OCI-LY7 (cell line): ENCODE data around the gene ZCCHC8.

Experiments
- EZH2phosphoT487 ChIP-seq: fragments of 200-600 bp; sonication (generic); IDR thresholded peaks from 2 replicates; pipeline ENCODE4 v1.6.1; 2018; ENCODE audit warnings: low read depth, borderline replicate concordance, mild to moderate bottlenecking, mixed run types, antibody characterized with exemption, low read length, moderate library complexity, mixed read lengths
- TF ChIP-seq, protein P1 (sequence below): fragments of 200-600 bp; sonication (generic); conservative IDR thresholded peaks from 2 replicates; pipeline ENCODE4 v1.5.1; 2014; ENCODE audit warnings: mild to moderate bottlenecking, antibody characterized with exemption, low read length, moderate library complexity, mixed read lengths

DNA sequence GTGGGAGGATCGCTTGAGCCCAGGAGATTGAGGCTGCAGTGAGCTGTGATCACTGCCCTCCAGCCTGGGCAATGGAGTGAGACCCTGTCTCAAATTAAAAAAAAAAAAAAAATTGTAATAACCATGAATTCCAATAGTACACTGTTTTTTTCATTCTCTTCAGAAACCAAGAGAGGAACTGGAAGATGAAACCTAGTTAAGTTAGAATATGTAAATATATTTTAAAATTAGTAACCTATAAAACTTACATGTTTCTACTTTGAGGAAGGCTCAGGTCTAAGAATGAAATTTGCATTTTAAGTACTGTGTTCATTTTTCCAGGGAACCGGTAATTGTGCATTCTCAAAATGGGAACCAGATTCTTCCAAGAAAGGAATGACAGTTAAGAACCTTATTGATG lies 45.1 kb upstream of the ZCCHC8 start:
- TF ChIP-seq, protein P1, sequence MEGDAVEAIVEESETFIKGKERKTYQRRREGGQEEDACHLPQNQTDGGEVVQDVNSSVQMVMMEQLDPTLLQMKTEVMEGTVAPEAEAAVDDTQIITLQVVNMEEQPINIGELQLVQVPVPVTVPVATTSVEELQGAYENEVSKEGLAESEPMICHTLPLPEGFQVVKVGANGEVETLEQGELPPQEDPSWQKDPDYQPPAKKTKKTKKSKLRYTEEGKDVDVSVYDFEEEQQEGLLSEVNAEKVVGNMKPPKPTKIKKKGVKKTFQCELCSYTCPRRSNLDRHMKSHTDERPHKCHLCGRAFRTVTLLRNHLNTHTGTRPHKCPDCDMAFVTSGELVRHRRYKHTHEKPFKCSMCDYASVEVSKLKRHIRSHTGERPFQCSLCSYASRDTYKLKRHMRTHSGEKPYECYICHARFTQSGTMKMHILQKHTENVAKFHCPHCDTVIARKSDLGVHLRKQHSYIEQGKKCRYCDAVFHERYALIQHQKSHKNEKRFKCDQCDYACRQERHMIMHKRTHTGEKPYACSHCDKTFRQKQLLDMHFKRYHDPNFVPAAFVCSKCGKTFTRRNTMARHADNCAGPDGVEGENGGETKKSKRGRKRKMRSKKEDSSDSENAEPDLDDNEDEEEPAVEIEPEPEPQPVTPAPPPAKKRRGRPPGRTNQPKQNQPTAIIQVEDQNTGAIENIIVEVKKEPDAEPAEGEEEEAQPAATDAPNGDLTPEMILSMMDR: no peak
- no peak for TF ChIP-seq EZH2phosphoT487
